ENCODE data around the gene DDI2. TPM values are rescaled to one million over a fixed set of nuclear protein-coding genes. Genes with fewer than 3 reads are reported as not detected.

Gene DDI2
- total and polyA plus RNA-seq, 4 donors, result 9.5 to 72.5 (median 42.0) TPM

DNA sequence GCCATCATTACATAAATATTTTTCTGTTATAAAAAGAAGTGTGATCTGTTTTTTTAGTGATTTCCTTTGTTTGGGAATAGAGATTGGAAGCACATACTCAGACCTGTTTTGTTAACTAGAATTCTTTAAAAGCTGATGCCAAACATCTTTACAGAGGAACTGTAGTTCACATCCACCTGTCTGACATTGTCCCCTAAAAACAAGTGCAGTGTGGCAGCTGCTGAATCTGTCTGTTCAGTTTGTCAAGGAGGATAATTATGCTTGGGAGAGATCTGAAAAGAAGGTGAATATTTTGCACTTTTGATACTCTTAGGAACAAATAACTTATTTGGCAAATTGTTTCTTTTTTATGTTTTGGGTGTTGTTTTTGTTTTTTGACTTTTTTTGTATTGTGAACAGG lies 46.0 kb upstream of the DDI2 start:
- Histone ChIP-seq H3K9me3 (ENCODE audit: control insufficient read depth in 4 of 4, low read length in 3 of 4) (no peaks in the 10 kb centered on the region), H3K4me1 (ENCODE audit: control insufficient read depth in 4 of 4, insufficient read depth in 4 of 4, low read length in 3 of 4) (peaks cover 3 to 15% (median 8%) of the 10 kb centered on the region in 4 donors), H3K4me3 (ENCODE audit: low read depth in 1 of 3, low read length in 3 of 3) (no peak overlapping the region), H3K36me3 (ENCODE audit: control insufficient read depth in 4 of 4, insufficient read depth in 3 of 4, low read depth in 1 of 4, low read length in 3 of 4) (peaks cover 4 to 42% (median 33%) of the 10 kb centered on the region in 4 donors), H3K9ac (ENCODE audit: low read depth in 1 of 2, low read length in 2 of 2) (no peak overlapping the region), H3K27ac (ENCODE audit: low read depth in 1 of 2, low read length in 2 of 2) (no peak overlapping the region), H3K27me3 (ENCODE audit: control insufficient read depth in 4 of 4, insufficient read depth in 4 of 4, low read length in 3 of 4) (no peaks in the 10 kb centered on the region)
- no peak for DNase-seq (ENCODE audit: low spot score)
- TF ChIP-seq RXRA (IDR thresholded peaks at IDR 0.05) (no peak), RAD21 (IDR thresholded peaks at IDR 0.05) (no peak), GABPA (IDR thresholded peaks at IDR 0.05 in 1 of 2, conservative IDR thresholded peaks at IDR 0.05 in 1 of 2) (no peak), YY1 (IDR thresholded peaks at IDR 0.05) (no peak), FOXA2 (IDR thresholded peaks at IDR 0.05) (no peak), TAF1 (conservative IDR thresholded peaks at IDR 0.05) (no peak), HNF4A (conservative IDR thresholded peaks at IDR 0.05) (no peak)
- TF ChIP-seq, protein P1, sequence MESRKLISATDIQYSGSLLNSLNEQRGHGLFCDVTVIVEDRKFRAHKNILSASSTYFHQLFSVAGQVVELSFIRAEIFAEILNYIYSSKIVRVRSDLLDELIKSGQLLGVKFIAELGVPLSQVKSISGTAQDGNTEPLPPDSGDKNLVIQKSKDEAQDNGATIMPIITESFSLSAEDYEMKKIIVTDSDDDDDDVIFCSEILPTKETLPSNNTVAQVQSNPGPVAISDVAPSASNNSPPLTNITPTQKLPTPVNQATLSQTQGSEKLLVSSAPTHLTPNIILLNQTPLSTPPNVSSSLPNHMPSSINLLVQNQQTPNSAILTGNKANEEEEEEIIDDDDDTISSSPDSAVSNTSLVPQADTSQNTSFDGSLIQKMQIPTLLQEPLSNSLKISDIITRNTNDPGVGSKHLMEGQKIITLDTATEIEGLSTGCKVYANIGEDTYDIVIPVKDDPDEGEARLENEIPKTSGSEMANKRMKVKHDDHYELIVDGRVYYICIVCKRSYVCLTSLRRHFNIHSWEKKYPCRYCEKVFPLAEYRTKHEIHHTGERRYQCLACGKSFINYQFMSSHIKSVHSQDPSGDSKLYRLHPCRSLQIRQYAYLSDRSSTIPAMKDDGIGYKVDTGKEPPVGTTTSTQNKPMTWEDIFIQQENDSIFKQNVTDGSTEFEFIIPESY (IDR thresholded peaks at IDR 0.05), result no peak
- TF ChIP-seq, protein P2, sequence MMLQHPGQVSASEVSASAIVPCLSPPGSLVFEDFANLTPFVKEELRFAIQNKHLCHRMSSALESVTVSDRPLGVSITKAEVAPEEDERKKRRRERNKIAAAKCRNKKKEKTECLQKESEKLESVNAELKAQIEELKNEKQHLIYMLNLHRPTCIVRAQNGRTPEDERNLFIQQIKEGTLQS (IDR thresholded peaks at IDR 0.05), result no peak
- TF ChIP-seq, protein P3, sequence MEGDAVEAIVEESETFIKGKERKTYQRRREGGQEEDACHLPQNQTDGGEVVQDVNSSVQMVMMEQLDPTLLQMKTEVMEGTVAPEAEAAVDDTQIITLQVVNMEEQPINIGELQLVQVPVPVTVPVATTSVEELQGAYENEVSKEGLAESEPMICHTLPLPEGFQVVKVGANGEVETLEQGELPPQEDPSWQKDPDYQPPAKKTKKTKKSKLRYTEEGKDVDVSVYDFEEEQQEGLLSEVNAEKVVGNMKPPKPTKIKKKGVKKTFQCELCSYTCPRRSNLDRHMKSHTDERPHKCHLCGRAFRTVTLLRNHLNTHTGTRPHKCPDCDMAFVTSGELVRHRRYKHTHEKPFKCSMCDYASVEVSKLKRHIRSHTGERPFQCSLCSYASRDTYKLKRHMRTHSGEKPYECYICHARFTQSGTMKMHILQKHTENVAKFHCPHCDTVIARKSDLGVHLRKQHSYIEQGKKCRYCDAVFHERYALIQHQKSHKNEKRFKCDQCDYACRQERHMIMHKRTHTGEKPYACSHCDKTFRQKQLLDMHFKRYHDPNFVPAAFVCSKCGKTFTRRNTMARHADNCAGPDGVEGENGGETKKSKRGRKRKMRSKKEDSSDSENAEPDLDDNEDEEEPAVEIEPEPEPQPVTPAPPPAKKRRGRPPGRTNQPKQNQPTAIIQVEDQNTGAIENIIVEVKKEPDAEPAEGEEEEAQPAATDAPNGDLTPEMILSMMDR (IDR thresholded peaks at IDR 0.05; ENCODE audit: low read depth, low read length, missing input control), result no peak

DNA sequence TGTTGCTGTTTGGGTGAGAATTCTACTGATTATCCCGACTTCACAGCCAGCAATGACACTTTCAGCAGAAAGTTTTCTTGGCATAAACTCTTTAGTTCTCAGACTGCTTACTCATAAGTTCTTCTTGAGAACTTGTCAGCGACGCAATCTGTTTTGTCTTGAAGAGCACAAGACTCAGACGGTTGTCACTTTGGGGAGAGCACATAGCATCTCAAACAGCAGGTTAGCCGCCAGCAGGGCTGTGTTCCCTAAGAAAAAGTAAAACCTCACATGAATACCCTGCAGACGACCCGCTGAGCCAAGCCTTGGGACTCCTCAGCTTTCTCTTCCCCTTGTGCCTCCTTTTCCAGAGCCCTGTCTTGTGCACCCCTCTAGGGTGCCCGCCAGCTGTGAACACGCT lies 43.8 kb upstream of the DDI2 start:
- peaks cover 3 to 15% (median 8%) of the 10 kb centered on the region in 4 donors for H3K4me1 ChIP-seq (ENCODE audit: control insufficient read depth in 4 of 4, insufficient read depth in 4 of 4, low read length in 3 of 4)
- no peak overlapping the region for H3K9ac ChIP-seq (ENCODE audit: low read depth in 1 of 2, low read length in 2 of 2)
- no peak for DNase-seq (ENCODE audit: low spot score)
- no peak overlapping the region for H3K27ac ChIP-seq (ENCODE audit: low read depth in 1 of 2, low read length in 2 of 2)
- no peak overlapping the region for H3K4me3 ChIP-seq (ENCODE audit: low read depth in 1 of 3, low read length in 3 of 3)
- H3K27me3 ChIP-seq (ENCODE audit: control insufficient read depth in 4 of 4, insufficient read depth in 4 of 4, low read length in 3 of 4), result no peaks in the 10 kb centered on the region
- peaks cover 6 to 28% (median 13%) of the 10 kb centered on the region in 4 donors for H3K36me3 ChIP-seq (ENCODE audit: control insufficient read depth in 4 of 4, insufficient read depth in 3 of 4, low read depth in 1 of 4, low read length in 3 of 4)
- TF ChIP-seq, protein P4, sequence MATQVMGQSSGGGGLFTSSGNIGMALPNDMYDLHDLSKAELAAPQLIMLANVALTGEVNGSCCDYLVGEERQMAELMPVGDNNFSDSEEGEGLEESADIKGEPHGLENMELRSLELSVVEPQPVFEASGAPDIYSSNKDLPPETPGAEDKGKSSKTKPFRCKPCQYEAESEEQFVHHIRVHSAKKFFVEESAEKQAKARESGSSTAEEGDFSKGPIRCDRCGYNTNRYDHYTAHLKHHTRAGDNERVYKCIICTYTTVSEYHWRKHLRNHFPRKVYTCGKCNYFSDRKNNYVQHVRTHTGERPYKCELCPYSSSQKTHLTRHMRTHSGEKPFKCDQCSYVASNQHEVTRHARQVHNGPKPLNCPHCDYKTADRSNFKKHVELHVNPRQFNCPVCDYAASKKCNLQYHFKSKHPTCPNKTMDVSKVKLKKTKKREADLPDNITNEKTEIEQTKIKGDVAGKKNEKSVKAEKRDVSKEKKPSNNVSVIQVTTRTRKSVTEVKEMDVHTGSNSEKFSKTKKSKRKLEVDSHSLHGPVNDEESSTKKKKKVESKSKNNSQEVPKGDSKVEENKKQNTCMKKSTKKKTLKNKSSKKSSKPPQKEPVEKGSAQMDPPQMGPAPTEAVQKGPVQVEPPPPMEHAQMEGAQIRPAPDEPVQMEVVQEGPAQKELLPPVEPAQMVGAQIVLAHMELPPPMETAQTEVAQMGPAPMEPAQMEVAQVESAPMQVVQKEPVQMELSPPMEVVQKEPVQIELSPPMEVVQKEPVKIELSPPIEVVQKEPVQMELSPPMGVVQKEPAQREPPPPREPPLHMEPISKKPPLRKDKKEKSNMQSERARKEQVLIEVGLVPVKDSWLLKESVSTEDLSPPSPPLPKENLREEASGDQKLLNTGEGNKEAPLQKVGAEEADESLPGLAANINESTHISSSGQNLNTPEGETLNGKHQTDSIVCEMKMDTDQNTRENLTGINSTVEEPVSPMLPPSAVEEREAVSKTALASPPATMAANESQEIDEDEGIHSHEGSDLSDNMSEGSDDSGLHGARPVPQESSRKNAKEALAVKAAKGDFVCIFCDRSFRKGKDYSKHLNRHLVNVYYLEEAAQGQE (IDR thresholded peaks at IDR 0.05), result no peak
- TF ChIP-seq EGR1 (IDR thresholded peaks at IDR 0.05; ENCODE audit: low read depth in 2 of 2) (no peak), TAF1 (conservative IDR thresholded peaks at IDR 0.05) (no peak), GABPA (IDR thresholded peaks at IDR 0.05 in 1 of 2, conservative IDR thresholded peaks at IDR 0.05 in 1 of 2) (no peak)
- 94% methylated on average over 9 of the region's 9 CpGs for WGBS
- no peaks in the 10 kb centered on the region for H3K9me3 ChIP-seq (ENCODE audit: control insufficient read depth in 4 of 4, low read length in 3 of 4)
